Left cardiac atrium (tissue), 4 donors: ENCODE results near the gene OXCT1. TPM values are rescaled to one million over a fixed set of nuclear protein-coding genes. Genes with fewer than 3 reads are reported as not detected.

ENCODE experiments used
- ATAC-seq, 2 donors: fragments of 200-7000 bp; cut with Tn5 transposase; one replicate each; pipeline ENCODE4 v1.9.1; 2020; ENCODE audit warnings: mild to moderate bottlenecking in 2 of 2, moderate library complexity in 2 of 2
- DNase-seq: peaks from one replicate; pipeline ENCODE4 v3.0.0-alpha.2; 2020
- intact Hi-C, 2 donors: fragments of 100-400 bp; cut with DNase I; formaldehyde crosslinking; loops; one replicate each; pipeline versions ENCODE4 v1.14.1 to v1.15.1; 2022 to 2023
- total RNA-seq, 2 donors: library from RNA; stranded (reverse); fragmentation: NEBNext Ultra II Directional; extraction: Animal tissue kit (Norgen Biotek cat#: 25700); gene quantifications; one replicate each; pipeline ENCODE4 v1.2.1, GENCODE V29; 2021
- donor health status: DM: no; HTN: yes; CAD: no.
- donor health status: DM: no; HTN: yes; CAD: no; lungs with severe emphysema.
- donor health status: DM: yes; HTN: yes; CAD: no.
- donor health status: Dilated cardiomyopathy.

Gene OXCT1
- total RNA-seq, 2 donors from 2014 or later = 80.2 to 116 TPM

DNA sequence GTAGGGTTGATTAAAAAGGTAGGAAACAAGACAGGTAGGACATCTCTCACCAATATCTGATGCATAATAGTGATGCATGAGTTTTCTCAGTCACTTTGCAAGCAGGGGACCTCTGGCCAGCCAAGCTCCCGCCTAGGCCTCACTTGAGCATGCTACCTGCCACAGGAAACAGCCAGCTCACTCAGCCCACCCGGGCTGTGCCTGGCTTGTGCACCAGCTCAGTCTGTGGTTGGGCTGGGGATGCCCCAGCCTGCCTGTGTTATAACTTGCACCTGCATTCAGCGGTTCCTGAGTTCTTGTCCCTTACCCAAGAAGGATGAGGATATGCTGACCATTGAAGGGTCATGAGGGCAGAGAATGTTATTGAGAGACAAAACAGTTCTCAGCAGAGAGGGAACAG lies 187.0 kb downstream of the OXCT1 start:
- intact Hi-C loops = no loop called here
- no peak for DNase-seq
- no peak for ATAC-seq

DNA sequence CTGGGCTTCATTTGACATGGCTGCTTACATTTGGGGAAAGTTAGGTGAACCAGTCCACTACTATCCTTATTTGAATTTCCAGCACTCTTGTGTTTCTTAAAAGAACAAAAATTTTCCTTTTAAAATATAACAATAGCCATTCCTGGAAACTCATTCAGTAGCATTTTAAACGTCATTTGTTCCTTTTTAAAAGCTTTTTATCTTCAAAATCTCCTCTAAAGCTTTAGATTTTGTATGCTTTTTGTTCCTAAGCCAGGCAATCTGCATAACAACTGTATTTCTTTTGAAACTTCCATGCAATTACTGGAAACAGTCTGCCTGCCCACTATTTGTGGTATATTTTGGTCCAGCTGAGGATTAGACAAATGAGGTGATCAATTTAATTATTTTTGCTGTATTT lies 187.6 kb downstream of the OXCT1 start:
- ATAC-seq = no peak
- intact Hi-C loops = no loop called here
- DNase-seq = no peak

DNA sequence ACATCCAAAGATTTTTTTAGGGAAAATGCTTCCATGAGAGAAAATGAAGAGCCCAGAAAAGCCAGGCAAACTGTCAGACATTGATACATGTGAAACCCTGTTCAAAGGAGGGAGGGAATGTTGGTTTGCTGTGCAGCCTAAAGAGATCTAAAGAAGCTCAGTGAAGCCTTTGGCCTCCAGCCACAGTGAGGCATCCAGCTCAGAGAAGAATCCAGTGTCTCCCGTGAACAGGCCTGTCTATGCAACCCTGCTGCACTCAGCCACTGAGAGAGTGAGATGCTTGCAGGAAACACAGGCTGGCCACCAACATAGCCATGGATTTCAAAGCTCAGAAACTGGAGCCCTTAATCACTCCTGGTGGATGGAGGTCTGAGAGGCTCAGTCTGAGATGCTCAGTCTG lies 188.4 kb downstream of the OXCT1 start:
- DNase-seq (no peak), ATAC-seq (no peak)
- intact Hi-C loops = no loop called here

Other genes with a start within 250 kb of the OXCT1 start
- gene RIMOC1, start 33.9 kb upstream of the OXCT1 start, total RNA-seq = 10 to 100 TPM; 15.1 to 17.4 TPM
- gene FBXO4, start 54.9 kb upstream of the OXCT1 start, total RNA-seq = 1 to 10 TPM; 6.0 to 6.6 TPM